ENCODE measurements around the gene YPEL5.

Gene YPEL5

DNA sequence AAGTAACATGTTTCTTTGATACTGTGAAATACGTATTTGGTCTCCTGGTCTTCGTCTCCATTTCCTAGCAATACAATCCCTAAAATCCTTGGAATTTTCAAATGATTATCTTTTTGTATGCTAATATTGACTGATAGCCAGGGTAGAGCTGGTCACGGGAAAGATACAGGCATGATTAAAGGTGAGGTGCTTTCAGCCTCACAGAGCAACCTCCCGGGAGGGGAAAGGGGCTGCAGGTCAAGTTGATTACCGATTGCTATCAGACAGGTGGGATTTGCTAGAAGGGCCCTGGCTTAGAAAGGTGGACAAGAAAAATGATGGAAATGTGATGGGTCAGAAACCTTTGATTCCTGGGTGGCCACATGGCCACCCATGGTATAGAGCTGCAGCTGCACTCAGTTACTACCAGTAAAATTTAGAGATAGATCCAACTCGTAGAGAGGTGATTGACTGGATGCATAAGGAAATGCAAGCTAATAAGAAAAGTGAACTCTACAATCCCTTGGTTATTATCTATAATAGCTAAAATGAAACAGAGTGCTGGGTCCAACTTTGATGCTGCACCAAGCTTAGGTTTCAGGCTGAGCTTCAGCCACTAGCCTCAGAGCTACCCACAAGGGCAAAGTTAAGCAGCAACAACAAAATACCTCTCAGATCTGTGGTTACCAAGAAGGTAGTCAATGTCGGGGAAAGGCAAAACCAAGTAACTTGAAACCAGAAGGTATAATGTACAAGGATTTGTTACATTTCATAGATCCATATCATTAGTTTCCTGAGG, 15.3 kb downstream of the YPEL5 start:
- H3K4me2 ChIP-seq (ENCODE audit: low read depth, low read length, poor library complexity, severe bottlenecking) = no peak overlapping the region
- H3K9ac ChIP-seq (ENCODE audit: low read length) = no peak overlapping the region
- no peak overlapping the region for H3K4me3 ChIP-seq (ENCODE audit: insufficient read depth, low read length, poor library complexity, severe bottlenecking)
- TF ChIP-seq, protein P1, sequence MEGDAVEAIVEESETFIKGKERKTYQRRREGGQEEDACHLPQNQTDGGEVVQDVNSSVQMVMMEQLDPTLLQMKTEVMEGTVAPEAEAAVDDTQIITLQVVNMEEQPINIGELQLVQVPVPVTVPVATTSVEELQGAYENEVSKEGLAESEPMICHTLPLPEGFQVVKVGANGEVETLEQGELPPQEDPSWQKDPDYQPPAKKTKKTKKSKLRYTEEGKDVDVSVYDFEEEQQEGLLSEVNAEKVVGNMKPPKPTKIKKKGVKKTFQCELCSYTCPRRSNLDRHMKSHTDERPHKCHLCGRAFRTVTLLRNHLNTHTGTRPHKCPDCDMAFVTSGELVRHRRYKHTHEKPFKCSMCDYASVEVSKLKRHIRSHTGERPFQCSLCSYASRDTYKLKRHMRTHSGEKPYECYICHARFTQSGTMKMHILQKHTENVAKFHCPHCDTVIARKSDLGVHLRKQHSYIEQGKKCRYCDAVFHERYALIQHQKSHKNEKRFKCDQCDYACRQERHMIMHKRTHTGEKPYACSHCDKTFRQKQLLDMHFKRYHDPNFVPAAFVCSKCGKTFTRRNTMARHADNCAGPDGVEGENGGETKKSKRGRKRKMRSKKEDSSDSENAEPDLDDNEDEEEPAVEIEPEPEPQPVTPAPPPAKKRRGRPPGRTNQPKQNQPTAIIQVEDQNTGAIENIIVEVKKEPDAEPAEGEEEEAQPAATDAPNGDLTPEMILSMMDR (IDR thresholded peaks at IDR 0.05; ENCODE audit: insufficient read depth, low read length, poor library complexity, severe bottlenecking) = no peak
- no peak for TF ChIP-seq EZH2phosphoT487 (conservative IDR thresholded peaks at IDR 0.05; ENCODE audit: low read length)
- no peaks in the 10 kb centered on the region for H4K20me1 ChIP-seq (ENCODE audit: low read depth, low read length)
- no peaks in the 10 kb centered on the region for H3K9me3 ChIP-seq (ENCODE audit: insufficient read depth, low read length)
- H3F3A ChIP-seq (ENCODE audit: insufficient read depth) = no peaks in the 10 kb centered on the region
- no peaks in the 10 kb centered on the region for H3K79me2 ChIP-seq (ENCODE audit: insufficient read depth, low read length)
- H3K27me3 ChIP-seq (ENCODE audit: low read length) = no peaks in the 10 kb centered on the region
- H2AFZ ChIP-seq (ENCODE audit: low read depth, low read length, severe bottlenecking) = no peak overlapping the region
- H3K27ac ChIP-seq (ENCODE audit: low read depth, low read length) = no peak overlapping the region
- no peaks in the 10 kb centered on the region for H3K36me3 ChIP-seq (ENCODE audit: low read length)
- H3K9me2 ChIP-seq (replicated peaks; ENCODE audit: insufficient read depth, low read length) = no peaks in the 10 kb centered on the region

DNA sequence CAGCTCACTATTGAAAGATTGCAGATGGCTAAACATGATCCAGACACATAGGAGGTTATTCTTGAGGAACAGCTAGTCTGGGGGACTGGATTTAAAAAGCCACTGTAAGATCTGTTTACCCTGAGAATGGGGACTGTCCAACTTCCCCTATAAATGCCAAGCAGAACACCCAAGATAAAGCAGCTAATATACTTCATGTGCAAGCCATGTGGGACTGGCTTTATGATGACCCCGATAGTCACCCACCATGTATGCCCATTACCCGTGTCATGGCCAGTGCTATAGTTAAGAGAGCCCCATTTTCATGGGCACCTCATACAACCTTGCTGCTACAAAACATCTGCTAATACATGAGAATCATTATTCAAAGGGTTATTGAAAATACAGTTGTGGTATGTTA, 16.0 kb downstream of the YPEL5 start:
- TF ChIP-seq, protein P1 (IDR thresholded peaks at IDR 0.05; ENCODE audit: insufficient read depth, low read length, poor library complexity, severe bottlenecking) = no peak
- TF ChIP-seq EZH2phosphoT487 (conservative IDR thresholded peaks at IDR 0.05; ENCODE audit: low read length) = no peak
- no peaks in the 10 kb centered on the region for H3K9me3 ChIP-seq (ENCODE audit: insufficient read depth, low read length)
- no peaks in the 10 kb centered on the region for H3K9me2 ChIP-seq (replicated peaks; ENCODE audit: insufficient read depth, low read length)
- H3K9ac ChIP-seq (ENCODE audit: low read length) = no peak overlapping the region
- H2AFZ ChIP-seq (ENCODE audit: low read depth, low read length, severe bottlenecking) = no peak overlapping the region
- no peak overlapping the region for H3K4me3 ChIP-seq (ENCODE audit: insufficient read depth, low read length, poor library complexity, severe bottlenecking)
- no peaks in the 10 kb centered on the region for H3K79me2 ChIP-seq (ENCODE audit: insufficient read depth, low read length)
- no peaks in the 10 kb centered on the region for H3K36me3 ChIP-seq (ENCODE audit: low read length)
- no peak overlapping the region for H3K27ac ChIP-seq (ENCODE audit: low read depth, low read length)
- no peaks in the 10 kb centered on the region for H3F3A ChIP-seq (ENCODE audit: insufficient read depth)
- H3K4me2 ChIP-seq (ENCODE audit: low read depth, low read length, poor library complexity, severe bottlenecking) = no peak overlapping the region
- no peaks in the 10 kb centered on the region for H3K27me3 ChIP-seq (ENCODE audit: low read length)
- no peaks in the 10 kb centered on the region for H4K20me1 ChIP-seq (ENCODE audit: low read depth, low read length)

DNA sequence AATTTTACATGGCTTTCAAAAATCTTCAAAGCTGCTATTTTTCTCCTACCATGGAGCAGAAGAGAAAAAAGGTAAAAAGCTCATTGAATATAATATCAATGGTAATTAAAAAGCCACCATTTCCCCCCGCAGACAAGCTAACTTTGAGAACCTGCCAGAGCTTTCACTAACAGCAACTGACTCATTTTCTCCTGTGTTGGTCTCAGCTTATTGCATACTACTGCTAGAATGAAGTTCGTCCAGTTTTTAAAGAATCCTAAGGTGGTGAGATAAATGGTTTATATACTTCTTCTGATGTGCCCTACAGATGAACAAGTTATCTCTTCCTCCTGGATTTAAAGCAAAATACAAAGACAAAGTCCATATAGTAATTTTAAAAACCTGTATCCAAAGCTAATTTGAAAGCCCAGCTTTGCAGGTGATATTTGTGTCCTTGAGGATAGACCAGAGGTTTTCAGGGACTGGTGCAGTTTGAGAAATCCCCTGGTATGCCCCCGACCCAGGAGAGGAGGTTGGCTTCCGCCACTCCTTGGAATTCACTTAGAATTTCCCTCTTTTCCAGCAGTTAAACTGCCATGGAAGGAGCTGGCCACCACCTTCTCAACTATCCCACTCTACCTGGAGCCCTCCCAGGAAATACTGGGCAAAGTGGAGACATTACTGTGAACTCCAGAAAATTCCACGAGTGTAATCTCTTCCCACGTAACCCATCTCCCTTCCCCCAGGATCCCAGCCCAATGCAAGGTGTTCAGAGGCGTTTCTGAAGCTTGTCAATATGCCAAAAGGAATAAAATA, 17.5 kb downstream of the YPEL5 start:
- H4K20me1 ChIP-seq (ENCODE audit: low read depth, low read length) = no peaks in the 10 kb centered on the region
- H3K9ac ChIP-seq (ENCODE audit: low read length) = no peak overlapping the region
- H3K79me2 ChIP-seq (ENCODE audit: insufficient read depth, low read length) = no peaks in the 10 kb centered on the region
- no peak overlapping the region for H3K4me2 ChIP-seq (ENCODE audit: low read depth, low read length, poor library complexity, severe bottlenecking)
- no peaks in the 10 kb centered on the region for H3K9me2 ChIP-seq (replicated peaks; ENCODE audit: insufficient read depth, low read length)
- TF ChIP-seq, protein P1 (IDR thresholded peaks at IDR 0.05; ENCODE audit: insufficient read depth, low read length, poor library complexity, severe bottlenecking) = no peak
- TF ChIP-seq EZH2phosphoT487 (conservative IDR thresholded peaks at IDR 0.05; ENCODE audit: low read length) = no peak
- no peak overlapping the region for H2AFZ ChIP-seq (ENCODE audit: low read depth, low read length, severe bottlenecking)
- H3K27ac ChIP-seq (ENCODE audit: low read depth, low read length) = no peak overlapping the region
- no peaks in the 10 kb centered on the region for H3K27me3 ChIP-seq (ENCODE audit: low read length)
- H3K36me3 ChIP-seq (ENCODE audit: low read length) = no peaks in the 10 kb centered on the region
- no peak overlapping the region for H3K4me3 ChIP-seq (ENCODE audit: insufficient read depth, low read length, poor library complexity, severe bottlenecking)
- H3K9me3 ChIP-seq (ENCODE audit: insufficient read depth, low read length) = no peaks in the 10 kb centered on the region
- no peaks in the 10 kb centered on the region for H3F3A ChIP-seq (ENCODE audit: insufficient read depth)

All from SU-DHL-6 (cell line).